HG03460 (cell line): ENCODE measurements around the gene PIK3R3.
"Not testable (repeated sequence)": the region's sequence is repeated elsewhere in the genome, so short reads cannot be mapped to it uniquely, and the experiment has no call there.

Experiments
- ATAC-seq: cut with Tn5 transposase; IDR thresholded peaks from one replicate; pipeline ENCODE4 v1.9.1; 2021; ENCODE audit not compliant: unreplicated experiment

PIK3R3 gene

DNA sequence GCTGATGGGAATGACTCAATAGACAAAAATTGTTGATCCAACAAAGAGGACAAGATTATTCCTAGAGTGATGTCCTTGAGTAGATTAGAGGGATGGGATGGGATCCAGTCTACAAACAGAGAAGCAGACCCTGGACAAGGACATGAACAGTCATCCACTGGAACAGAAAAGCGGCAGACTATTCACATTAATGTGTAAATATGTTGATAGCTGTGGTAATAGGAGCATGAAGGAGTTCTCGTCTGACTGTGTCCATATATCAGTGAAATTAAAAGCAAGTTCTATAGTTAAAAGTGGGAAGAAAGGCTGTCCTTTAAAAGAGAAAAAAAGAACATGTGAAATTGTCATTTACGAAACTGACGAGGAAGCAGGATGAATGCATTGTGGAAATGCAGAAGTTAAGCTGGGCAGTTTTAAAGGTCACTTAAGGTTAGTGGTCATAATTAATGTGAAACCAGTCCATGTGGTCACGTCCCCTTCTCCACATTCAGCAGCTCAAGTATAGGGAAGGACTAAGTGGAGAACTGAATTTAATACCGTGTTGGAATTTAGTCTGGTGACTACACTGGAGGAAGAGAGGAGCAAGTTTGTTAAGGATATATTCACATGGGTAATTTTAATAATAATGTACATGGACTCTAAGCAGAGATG lies 62.1 kb downstream of the PIK3R3 start:
- no peak for ATAC-seq

DNA sequence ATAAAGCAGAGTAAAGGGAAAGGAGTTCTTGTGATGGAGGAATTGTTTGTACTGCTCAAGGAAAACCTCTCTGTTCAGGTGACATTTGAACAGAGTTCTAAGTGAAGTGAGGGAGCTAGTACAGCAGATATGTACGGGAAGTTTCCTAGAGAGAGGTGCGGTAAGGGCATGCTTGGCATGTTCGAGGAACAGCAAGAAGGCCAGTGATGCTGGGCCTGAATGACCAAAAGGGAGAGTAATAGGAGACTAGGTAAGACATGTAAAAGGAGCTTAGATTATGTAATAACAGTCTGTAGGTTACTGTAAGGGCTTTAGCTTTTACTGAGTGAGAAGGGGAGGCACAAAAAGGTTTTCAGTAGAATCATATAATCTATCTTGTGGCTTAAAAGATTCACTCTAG lies 63.9 kb downstream of the PIK3R3 start:
- ATAC-seq = no peak

DNA sequence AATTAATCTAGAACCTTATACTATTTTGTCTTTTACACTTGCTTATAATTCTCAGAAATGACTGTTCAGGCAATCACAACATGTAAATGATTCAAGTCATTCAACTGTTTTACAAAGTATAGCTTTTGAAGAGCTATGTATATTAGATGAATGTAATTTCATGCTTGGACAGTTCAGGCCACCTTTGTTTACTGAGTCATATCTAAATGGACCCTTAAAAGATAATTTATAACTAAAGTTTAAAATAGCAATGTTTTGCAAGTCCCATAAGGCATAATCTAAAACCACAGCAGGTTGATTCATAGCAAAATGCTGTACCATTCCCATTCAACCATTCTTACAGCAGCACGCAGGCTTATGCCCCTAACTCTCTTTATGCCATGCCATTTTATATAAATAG lies 64.8 kb downstream of the PIK3R3 start:
- no peak for ATAC-seq

DNA sequence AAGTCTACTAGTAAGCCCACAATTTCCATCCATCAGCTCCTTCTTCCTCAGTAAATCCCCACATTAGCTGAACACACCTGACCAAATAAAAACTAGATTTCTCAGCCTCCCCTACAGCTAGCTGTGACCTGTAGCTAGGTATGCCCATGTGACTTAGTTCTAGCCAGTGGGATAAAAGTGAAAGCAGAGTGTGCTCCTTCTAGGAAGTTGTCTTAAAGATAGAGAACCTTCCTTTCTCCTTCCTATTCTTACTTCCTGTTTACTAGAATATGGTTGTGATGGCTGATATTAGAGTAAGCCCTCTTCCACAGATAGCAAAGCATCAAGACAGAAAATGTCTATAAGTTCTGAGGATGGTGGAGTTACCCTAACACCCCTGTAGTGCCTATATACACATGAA lies 67.0 kb downstream of the PIK3R3 start:
- peak; percentile 46 for ATAC-seq

DNA sequence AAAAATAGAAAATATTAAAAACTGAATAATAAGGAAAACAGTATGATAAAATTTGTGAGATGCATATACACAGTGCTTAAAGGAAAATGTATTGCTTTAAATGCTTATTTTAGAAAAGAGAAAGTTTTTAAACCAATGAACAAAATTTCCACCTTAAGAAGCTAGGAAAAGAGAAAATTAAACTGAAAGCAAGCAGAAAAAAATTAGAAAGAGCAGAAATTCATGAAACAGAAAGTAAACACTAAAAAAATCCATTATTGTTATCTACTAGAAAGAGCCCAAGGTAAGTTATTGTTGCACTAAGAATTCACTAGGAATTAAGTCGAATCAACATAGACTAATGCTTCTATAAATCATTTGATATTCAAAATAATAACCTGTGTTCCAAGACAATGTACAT lies 67.7 kb downstream of the PIK3R3 start:
- ATAC-seq = no peak

DNA sequence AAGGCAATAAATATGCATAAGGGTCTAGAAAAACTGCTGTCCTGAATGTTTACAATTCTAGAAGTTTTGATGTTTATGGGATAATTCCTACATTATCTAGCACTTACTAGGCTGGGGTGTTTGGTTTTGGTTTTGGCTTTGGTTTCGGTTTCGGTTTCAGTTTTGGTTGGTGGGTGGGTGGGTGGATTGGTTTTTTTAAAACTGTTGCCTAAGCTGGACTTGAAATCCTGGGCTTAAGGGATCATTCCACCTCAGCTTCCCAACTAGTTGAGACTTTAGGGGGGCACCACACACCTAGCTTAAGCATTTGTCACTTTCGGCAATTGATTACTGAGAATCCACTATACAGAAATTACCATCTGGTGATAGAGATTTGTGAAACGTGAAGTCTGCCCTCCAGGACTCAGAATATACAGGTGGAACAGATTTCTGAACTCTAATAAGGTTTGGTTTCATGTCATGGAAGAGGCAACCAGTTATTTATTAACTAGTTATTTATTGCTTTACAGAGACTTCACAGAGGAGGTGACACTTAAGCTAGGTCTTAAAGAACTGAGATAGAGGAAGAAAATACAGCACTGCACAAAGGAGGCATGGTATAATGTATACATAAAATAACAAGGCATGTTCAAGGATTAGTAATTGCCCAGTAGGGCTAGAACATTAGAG lies 69.6 kb downstream of the PIK3R3 start:
- no peak for ATAC-seq

DNA sequence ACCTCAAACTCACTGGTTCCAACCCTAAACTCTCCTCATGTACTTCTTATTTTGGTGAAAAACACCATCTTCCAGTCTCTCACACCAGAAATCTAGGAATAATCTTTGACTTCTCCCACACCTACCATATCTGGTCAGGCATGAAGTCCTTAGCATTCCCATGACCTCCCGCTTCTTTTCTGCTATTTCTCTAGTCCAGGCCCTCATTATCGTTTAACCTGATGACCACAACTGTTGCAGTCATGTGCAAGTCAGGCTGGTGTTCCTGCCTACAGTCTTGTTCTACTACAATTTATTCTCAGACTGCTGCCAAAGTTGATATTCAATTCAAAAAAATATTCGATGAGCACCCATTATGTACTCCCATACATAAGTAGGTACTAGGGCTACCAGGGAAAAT lies 71.3 kb downstream of the PIK3R3 start:
- no peak for ATAC-seq

DNA sequence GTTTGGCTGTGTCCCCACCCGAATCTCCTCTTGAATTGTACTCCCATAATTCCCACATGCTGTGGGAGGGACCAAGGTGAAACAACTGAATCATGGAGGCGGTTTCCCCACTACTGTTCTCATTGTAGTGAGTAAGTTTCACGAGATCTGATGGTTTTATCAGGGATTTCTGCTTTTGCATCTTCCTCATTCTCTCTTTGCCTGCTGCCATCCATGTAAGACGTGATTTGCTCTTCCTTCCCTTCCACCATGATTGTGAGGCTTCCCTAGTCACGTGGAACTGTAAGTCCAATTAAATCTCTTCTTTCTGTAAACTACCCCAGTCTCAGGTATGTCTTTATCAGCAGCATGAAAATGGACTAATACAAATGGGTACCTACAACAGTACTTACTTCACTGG lies 73.5 kb downstream of the PIK3R3 start:
- ATAC-seq = no peak

DNA sequence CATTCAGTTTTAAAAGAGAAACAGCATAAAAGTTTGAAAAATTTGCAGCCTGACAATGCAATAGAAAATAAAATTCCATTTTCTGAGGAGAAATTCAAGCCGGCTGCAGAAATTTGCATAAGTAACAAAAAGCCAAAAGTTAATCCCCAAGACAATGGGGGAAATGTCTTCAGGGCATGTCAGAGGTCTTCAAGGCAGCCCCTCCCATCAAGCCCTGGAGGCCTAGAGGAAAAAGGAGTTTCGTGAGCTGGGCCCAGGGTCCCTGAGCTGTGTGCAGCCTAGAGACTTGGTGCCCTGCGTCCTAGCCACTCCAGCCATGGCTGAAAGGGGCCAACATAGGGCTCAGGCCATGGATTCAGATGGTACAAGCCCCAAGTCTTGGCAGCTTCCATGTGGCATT lies 74.6 kb downstream of the PIK3R3 start:
- no peak for ATAC-seq

DNA sequence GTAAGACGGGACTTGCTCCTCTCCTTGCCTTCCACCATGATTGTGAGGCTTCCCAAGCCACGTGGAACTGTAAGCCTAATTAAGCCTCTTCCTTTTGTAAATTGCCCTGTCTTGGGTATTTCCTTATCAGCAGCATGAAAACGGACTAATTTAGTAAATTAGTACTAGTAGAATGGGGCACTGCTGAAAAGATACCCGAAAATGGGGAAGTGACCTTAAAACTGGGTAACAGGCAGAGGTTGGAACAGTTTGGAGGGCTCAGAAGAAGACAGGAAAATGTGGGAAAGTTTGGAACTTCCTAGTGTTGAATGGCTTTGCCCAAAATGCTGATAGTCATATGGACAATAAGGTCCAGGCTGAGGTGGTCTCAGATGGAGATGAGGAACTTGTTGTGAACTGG lies 75.2 kb downstream of the PIK3R3 start:
- not testable (repeated sequence) for ATAC-seq

DNA sequence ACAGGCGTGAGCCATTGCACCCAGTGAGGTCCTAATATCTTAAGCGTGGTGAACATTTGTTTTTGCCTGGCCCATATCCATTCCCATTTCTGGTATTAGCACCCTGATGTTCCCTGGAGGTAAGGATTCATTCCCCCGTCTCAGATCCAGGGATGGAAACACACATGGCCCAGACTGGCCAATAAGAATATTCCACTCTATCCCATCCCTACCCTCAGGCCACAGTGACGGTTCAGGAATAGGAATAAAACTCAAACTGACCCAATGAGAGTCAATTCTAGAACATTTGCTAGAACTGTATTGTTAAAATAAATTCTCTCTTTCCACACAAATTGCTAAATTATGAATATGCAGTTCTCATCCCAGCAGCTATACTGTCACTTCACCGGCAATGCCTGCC lies 76.1 kb downstream of the PIK3R3 start:
- no peak for ATAC-seq

DNA sequence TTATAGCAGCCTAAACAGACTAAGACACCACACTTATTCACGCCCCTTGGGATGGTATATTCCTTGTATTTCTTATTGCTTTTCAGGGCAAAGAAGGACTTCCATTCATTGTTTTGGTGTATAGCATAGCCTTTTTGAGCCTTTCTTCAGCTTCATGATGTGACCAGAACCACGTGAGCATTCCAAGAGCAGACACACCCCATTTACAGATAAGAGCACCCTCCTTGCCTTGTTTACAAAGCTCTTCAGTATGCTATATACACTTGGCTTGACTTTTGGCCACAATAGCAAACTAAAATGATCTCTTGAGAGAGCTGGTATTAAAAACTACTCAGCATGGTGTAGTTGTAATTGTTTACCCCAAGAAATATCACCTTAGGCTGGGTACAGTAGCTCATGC lies 78.7 kb downstream of the PIK3R3 start:
- no peak for ATAC-seq

DNA sequence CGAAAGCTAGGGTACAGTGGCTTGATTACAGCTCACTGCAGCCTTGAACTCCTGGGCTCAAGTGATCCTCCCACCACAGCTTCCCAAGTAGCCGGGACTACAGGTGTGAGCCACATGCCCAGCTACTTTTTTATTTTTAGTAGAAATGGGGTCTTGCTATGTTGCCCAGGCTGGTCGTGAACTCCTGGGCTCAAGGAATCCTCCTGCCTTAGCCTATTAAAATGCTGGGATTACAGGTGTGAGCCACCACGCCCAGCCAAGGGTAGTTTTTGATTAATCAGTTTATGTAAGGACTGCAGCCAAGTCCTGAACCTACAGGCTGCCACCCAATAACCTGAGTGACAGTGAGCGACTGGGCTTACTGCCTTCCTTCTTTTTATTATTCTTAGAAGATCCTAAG lies 88.3 kb downstream of the PIK3R3 start:
- ATAC-seq = no peak

DNA sequence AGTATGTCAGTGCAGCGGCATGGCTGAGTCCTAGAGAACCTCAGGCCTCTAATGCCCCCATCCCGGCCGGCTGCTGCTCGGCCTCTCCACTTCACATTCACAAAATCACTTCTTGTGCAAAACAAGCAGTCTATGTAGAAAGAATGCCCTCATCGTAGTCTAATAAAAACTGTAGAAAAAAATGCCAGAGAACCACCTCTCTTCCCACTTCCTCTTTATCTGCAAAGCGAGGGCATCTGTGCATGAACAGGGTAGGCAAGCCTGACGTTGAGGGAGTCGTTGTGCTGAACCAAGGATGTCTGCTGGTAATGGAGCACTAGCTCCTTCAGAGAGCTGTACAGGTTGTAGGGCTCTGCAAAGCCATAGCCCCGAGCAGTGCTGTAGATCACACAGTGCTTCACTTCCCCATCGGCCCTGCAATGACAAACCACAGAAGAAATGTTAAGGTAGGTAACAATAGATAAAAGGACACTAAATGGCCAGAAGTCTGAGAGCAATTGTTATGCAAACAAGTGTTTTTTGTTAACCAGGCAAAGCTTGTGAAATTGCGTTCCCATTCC lies 88.9 kb downstream of the PIK3R3 start:
- ATAC-seq = peak; percentile 90

DNA sequence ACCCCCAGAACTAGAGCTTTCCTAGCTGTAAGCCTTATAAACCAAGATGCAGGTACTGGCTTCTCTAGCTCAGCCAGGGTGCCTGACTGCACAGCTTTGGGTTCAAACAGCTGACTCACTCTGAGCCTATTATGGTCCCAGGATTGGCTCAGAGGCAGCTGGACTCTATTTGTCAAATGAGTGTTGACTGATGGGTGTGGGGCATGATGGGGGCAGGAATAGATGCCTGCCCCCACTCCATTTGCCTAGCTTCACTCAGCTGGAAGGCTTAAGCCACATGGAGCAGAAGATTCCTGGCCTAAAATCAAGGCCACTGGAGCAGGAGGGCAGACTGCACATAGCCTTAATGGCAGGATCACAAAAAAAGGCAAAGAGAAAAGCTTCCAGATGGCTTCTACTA lies 90.5 kb downstream of the PIK3R3 start:
- no peak for ATAC-seq

DNA sequence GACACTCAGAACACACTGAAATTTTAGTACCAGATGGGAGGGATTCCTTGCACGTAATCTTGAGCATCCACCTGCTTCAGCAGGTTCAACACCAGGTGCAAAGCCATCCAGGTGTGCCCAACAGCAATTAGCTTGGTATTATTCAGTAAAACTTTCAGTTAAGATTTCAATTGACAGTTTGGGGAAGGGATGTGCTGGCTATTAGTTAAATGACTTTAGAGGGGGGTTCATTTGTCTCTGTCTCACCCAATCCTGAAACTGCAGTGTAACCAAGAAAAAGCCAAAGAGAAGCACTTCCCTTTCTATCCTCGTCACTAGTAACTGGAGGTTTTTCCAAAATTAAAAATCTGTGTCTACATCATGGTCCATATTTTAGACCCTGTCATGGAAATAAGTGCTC lies 90.9 kb downstream of the PIK3R3 start:
- ATAC-seq = no peak

DNA sequence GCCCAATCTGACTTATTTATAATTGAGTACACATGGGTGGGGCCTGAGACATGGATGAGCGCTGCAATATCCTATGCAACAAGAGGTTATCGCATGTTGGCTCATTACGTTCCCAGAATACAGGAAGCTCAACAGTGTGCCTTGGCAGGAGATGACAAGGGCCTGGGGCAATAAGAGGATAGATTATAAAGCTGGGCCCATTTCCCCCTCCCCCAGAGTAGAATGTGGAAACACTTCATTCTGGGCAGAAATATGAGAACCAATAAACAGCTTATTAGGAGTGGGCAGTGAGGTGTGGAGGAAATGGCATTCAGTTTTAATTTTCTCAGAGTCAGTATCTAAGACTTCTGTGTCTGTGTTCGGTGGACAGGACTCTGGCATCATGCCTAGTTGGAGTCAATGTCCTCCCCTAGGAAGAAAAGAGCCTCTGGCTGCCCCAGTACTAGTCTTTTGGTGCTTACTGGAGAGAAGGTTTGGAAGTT lies 92.8 kb downstream of the PIK3R3 start:
- no peak for ATAC-seq

DNA sequence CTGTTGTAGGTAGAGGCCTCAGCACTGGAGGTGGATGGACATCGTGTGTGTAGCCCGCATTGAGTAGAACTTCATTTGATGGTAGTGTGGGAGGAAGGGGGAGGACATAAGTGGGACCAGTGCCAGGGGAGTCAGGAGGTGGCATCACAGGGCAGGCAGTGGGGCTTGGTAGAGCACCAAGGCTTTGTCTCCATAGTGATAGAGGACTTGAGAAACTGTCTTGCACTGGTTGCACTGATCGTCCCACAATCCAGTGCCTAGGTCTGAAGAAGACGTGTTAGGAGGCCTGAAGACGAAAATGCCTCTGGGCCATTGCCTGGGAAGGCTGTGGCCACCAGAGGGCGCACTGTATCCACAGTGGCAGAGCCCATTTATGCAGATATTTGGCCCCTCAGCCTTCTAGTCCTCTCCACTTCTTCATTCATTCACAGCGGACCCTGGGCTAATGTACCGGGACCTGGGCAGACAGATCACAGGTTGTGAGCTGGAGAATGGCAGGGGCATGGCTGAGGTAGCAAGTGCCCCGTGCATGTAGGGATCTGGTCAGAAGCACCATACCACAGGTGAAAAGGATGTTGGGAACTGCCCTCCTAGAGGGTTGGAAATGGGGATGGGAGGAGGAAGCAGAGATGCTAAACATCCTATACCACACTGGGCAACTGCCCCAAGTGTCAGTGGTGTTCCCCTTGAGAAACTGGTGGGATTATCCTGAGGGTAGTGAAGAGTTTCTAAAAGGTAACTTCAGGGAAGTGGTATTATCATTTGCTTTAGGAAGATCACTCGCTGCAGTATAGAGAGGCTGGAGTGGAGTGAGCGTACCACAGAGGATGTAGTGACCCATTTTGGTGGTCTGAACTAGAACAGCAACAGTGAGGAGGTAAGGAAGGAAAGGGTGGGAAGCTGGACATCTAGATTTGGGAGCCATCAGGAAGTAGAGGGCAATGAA lies 95.3 kb downstream of the PIK3R3 start:
- no peak for ATAC-seq

DNA sequence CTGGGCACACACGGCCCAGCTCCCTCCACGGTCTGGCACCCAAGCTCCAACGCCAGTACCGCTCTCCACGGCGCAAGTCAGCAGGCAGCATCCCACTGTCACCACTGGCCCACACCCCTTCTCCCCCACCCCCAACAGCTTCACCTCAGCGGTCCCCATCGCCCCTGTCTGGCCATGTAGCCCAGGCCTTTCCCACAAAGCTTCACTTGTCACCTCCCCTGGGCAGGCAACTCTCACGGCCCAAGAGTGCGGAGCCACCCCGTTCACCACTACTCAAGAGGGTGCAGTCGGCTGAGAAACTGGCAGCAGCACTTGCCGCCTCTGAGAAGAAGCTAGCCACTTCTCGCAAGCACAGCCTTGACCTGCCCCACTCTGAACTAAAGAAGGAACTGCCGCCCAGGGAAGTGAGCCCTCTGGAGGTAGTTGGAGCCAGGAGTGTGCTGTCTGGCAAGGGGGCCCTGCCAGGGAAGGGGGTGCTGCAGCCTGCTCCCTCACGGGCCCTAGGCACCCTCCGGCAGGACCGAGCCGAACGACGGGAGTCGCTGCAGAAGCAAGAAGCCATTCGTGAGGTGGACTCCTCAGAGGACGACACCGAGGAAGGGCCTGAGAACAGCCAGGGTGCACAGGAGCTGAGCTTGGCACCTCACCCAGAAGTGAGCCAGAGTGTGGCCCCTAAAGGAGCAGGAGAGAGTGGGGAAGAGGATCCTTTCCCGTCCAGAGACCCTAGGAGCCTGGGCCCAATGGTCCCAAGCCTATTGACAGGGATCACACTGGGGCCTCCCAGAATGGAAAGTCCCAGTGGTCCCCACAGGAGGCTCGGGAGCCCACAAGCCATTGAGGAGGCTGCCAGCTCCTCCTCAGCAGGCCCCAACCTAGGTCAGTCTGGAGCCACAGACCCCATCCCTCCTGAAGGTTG lies 97.6 kb downstream of the PIK3R3 start:
- ATAC-seq = no peak

DNA sequence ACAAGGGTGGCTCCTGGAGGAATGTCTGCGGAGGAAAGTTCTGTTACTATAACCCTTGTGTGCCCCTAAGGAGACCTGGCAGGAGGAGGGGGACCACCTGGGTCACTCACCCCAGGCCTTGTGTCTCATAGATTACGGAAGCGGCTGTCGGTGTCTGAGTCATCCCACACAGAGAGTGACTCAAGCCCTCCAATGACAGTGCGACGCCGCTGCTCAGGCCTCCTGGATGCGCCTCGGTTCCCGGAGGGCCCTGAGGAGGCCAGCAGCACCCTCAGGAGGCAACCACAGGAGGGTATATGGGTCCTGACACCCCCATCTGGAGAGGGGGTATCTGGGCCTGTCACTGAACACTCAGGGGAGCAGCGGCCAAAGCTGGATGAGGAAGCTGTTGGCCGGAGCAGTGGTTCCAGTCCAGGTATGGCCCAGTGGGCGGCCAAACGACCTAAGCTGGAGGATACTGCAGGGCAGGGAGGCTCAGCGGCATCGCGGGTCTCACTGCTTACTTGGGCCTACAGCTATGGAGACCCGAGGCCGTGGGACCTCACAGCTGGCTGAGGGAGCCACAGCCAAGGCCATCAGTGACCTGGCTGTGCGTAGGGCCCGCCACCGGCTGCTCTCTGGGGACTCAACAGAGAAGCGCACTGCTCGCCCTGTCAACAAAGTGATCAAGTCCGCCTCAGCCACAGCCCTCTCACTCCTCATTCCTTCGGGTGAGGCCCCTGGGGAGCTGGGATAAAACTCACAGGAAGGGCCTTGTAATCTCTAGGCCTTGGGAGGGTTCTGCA lies 101.4 kb downstream of the PIK3R3 start:
- ATAC-seq = no peak
